Activated CD8-positive, alpha-beta memory T cell treated with anti-CD3 and anti-CD28 coated beads for 48 hours (primary cell): ENCODE data around the gene CDH23.

Experiments
- DNase-seq, 3 experiments: peaks; one replicate each; pipeline ENCODE4 v3.0.0-alpha.2; 2020; ENCODE audit warnings: low read depth in 2 of 3, low spot score in 2 of 3

The CDH23 gene

GRCh38 chr10:71419750-71420149 is 23.0 kb downstream of the CDH23 start:
- no peak for DNase-seq

- DNase-seq = no peak
Observed at GRCh38 chr10:71421075-71421434, 24.3 kb downstream of the CDH23 start.

GRCh38 chr10:71423250-71423649 is 26.5 kb downstream of the CDH23 start:
- DNase-seq = no peak

- DNase-seq = no peak
Observed at GRCh38 chr10:71423901-71424300, 27.2 kb downstream of the CDH23 start.

GRCh38 chr10:71424496-71425194 is 27.9 kb downstream of the CDH23 start:
- no peak for DNase-seq

GRCh38 chr10:71426058-71426605 is 29.4 kb downstream of the CDH23 start:
- DNase-seq = no peak

GRCh38 chr10:71427246-71427645 is 30.5 kb downstream of the CDH23 start:
- no peak for DNase-seq

- DNase-seq = no peak
Observed at GRCh38 chr10:71429304-71429703, 32.6 kb downstream of the CDH23 start.

- no peak for DNase-seq
Observed at GRCh38 chr10:71429929-71430328, 33.2 kb downstream of the CDH23 start.

GRCh38 chr10:71431239-71432100 is 34.8 kb downstream of the CDH23 start:
- no peak for DNase-seq

- DNase-seq = no peak
Observed at GRCh38 chr10:71432101-71432905, 35.6 kb downstream of the CDH23 start.

- DNase-seq = no peak
Observed at GRCh38 chr10:71432956-71433767, 36.4 kb downstream of the CDH23 start.

GRCh38 chr10:71433768-71434744 is 37.3 kb downstream of the CDH23 start:
- peak in 1 of 3 experiments; percentile 4 for DNase-seq

- no peak for DNase-seq
Observed at GRCh38 chr10:71434760-71435394, 38.2 kb downstream of the CDH23 start.

GRCh38 chr10:71435571-71436267 is 39.0 kb downstream of the CDH23 start:
- no peak for DNase-seq

- DNase-seq = no peak
Observed at GRCh38 chr10:71436268-71437125, 39.8 kb downstream of the CDH23 start.

GRCh38 chr10:71437537-71438092 is 40.9 kb downstream of the CDH23 start:
- DNase-seq = no peak
